Measurements from ENCODE around the gene MPPE1.
"Not testable (repeated sequence)": the region's sequence is repeated elsewhere in the genome, so short reads cannot be mapped to it uniquely, and the experiment has no call there.

MPPE1 gene

GRCh38 chr18:11880586-11881304 lies 27.4 kb downstream of the MPPE1 start:
- DNase-seq, result no peak

- DNase-seq, result no peak
Measured at GRCh38 chr18:11877497-11878135, 30.5 kb downstream of the MPPE1 start.

- DNase-seq, result no peak
Measured at GRCh38 chr18:11874676-11875075, 33.4 kb downstream of the MPPE1 start.

GRCh38 chr18:11873670-11874340 lies 34.3 kb downstream of the MPPE1 start:
- no peak for DNase-seq

GRCh38 chr18:11872479-11873136 lies 35.5 kb downstream of the MPPE1 start:
- DNase-seq, result peak; percentile 23

- DNase-seq, result no peak
Measured at GRCh38 chr18:11871501-11871900, 36.6 kb downstream of the MPPE1 start.

- no peak for DNase-seq
Measured at GRCh38 chr18:11868230-11868629, 39.9 kb downstream of the MPPE1 start.

GRCh38 chr18:11866764-11867163 lies 41.4 kb downstream of the MPPE1 start:
- DNase-seq, result no peak

GRCh38 chr18:11866329-11866728 lies 41.8 kb downstream of the MPPE1 start:
- DNase-seq, result no peak

- no peak for DNase-seq
Measured at GRCh38 chr18:11865071-11865470, 43.0 kb downstream of the MPPE1 start.

- DNase-seq, result no peak
Measured at GRCh38 chr18:11864471-11864870, 43.6 kb downstream of the MPPE1 start.

GRCh38 chr18:11862468-11863137 lies 45.5 kb downstream of the MPPE1 start:
- no peak for DNase-seq

GRCh38 chr18:11861583-11862288 lies 46.4 kb downstream of the MPPE1 start:
- no peak for DNase-seq

GRCh38 chr18:11860594-11861450 lies 47.3 kb downstream of the MPPE1 start:
- no peak for DNase-seq

- DNase-seq, result no peak
Measured at GRCh38 chr18:11859903-11860407, 48.2 kb downstream of the MPPE1 start.

- DNase-seq, result no peak
Measured at GRCh38 chr18:11859282-11859830, 48.8 kb downstream of the MPPE1 start.

GRCh38 chr18:11857177-11857887 lies 50.8 kb downstream of the MPPE1 start:
- DNase-seq, result no peak

- not testable (repeated sequence) for DNase-seq
Measured at GRCh38 chr18:11854554-11854953, 53.6 kb downstream of the MPPE1 start.

- DNase-seq, result no peak
Measured at GRCh38 chr18:11851806-11852337, 56.2 kb downstream of the MPPE1 start.

Data from NCI-H1092 treated with DMSO at 0.1 percent for 48 hours (cell line).